Activated naive CD8-positive, alpha-beta T cell treated with anti-CD3 and anti-CD28 coated beads for 36 hours (primary cell): ENCODE results near the gene PLA2G15. TPM values are rescaled to one million over a fixed set of nuclear protein-coding genes. Genes with fewer than 3 reads are reported as not detected.

Source experiments
- DNase-seq: peaks from one replicate; pipeline ENCODE4 v3.0.0; 2021
- H3K27ac Mint-ChIP-seq: one replicate; pipeline ENCODE4 v1.8.0; 2022; ENCODE audit warnings: mild to moderate bottlenecking, moderate library complexity, mixed read lengths
- H3K27me3 Mint-ChIP-seq: one replicate; pipeline ENCODE4 v1.8.0; 2022; ENCODE audit warnings: mild to moderate bottlenecking, mixed read lengths
- H3K36me3 Mint-ChIP-seq: one replicate; pipeline ENCODE4 v1.8.0; 2021; ENCODE audit warnings: mild to moderate bottlenecking, mixed read lengths
- H3K4me1 Mint-ChIP-seq: one replicate; pipeline ENCODE4 v1.8.0; 2021; ENCODE audit warnings: mixed read lengths
- H3K4me3 Mint-ChIP-seq: one replicate; pipeline ENCODE4 v1.8.0; 2022; ENCODE audit warnings: mild to moderate bottlenecking, moderate library complexity, mixed read lengths
- H3K9me3 Mint-ChIP-seq: one replicate; pipeline ENCODE4 v1.8.0; 2022; ENCODE audit warnings: mixed read lengths
- total RNA-seq, 2 experiments: library from RNA; stranded (reverse); gene quantifications; one replicate each; pipeline ENCODE4 v1.2.3, GENCODE V29; 2021

PLA2G15 gene
- total RNA-seq, 2 experiments from 2014 or later: 7.9 to 8.0 TPM

GRCh38 chr16:68274441-68274840 lies 29.3 kb downstream of the PLA2G15 start:
- H3K27me3 Mint-ChIP-seq: no peaks in the 10 kb centered on the region
- H3K9me3 Mint-ChIP-seq: no peaks in the 10 kb centered on the region
- DNase-seq: no peak
- peaks cover 73% of the 10 kb centered on the region for H3K4me1 Mint-ChIP-seq
- no peak overlapping the region for H3K4me3 Mint-ChIP-seq
- peaks cover 57% of the 10 kb centered on the region for H3K36me3 Mint-ChIP-seq
- peak overlapping the region; percentile 93 for H3K27ac Mint-ChIP-seq

- Mint-ChIP-seq H3K4me3 (peak overlapping the region; percentile 41), H3K9me3 (no peaks in the 10 kb centered on the region), H3K36me3 (peaks cover 53% of the 10 kb centered on the region), H3K4me1 (peaks cover 67% of the 10 kb centered on the region), H3K27ac (peak overlapping the region; percentile 93), H3K27me3 (no peaks in the 10 kb centered on the region)
- no peak for DNase-seq
Measured at GRCh38 chr16:68275611-68276191, 30.5 kb downstream of the PLA2G15 start.

GRCh38 chr16:68276223-68276622 lies 31.1 kb downstream of the PLA2G15 start:
- peaks cover 53% of the 10 kb centered on the region for H3K36me3 Mint-ChIP-seq

GRCh38 chr16:68279726-68280558 lies 34.8 kb downstream of the PLA2G15 start:
- peaks cover 69% of the 10 kb centered on the region for H3K4me1 Mint-ChIP-seq
- peak overlapping the region; percentile 2 for H3K27ac Mint-ChIP-seq
- DNase-seq: no peak
- H3K9me3 Mint-ChIP-seq: no peaks in the 10 kb centered on the region
- H3K27me3 Mint-ChIP-seq: no peaks in the 10 kb centered on the region
- H3K4me3 Mint-ChIP-seq: no peak overlapping the region
- H3K36me3 Mint-ChIP-seq: peaks cover 56% of the 10 kb centered on the region

More at GRCh38 chr16:68276223-68276622, 31.1 kb downstream of the PLA2G15 start:
- no peak overlapping the region for H3K4me3 Mint-ChIP-seq
- peak overlapping the region; percentile 93 for H3K27ac Mint-ChIP-seq
- no peaks in the 10 kb centered on the region for H3K9me3 Mint-ChIP-seq
- no peaks in the 10 kb centered on the region for H3K27me3 Mint-ChIP-seq
- DNase-seq: no peak
- peaks cover 68% of the 10 kb centered on the region for H3K4me1 Mint-ChIP-seq

- DNase-seq: no peak
- Mint-ChIP-seq H3K36me3 (peaks cover 51% of the 10 kb centered on the region), H3K27me3 (no peaks in the 10 kb centered on the region), H3K4me3 (no peak overlapping the region), H3K27ac (peak overlapping the region; percentile 72), H3K9me3 (no peaks in the 10 kb centered on the region), H3K4me1 (peaks cover 69% of the 10 kb centered on the region)
Measured at GRCh38 chr16:68281368-68282063, 36.3 kb downstream of the PLA2G15 start.

- no peak overlapping the region for H3K4me3 Mint-ChIP-seq
- peaks cover 54% of the 10 kb centered on the region for H3K36me3 Mint-ChIP-seq
- H3K27ac Mint-ChIP-seq: peak overlapping the region; percentile 72
- no peaks in the 10 kb centered on the region for H3K27me3 Mint-ChIP-seq
- H3K9me3 Mint-ChIP-seq: peaks cover 1% of the 10 kb centered on the region
- peaks cover 74% of the 10 kb centered on the region for H3K4me1 Mint-ChIP-seq
- no peak for DNase-seq
Measured at GRCh38 chr16:68282064-68282452, 36.9 kb downstream of the PLA2G15 start.

- no peak for DNase-seq
- H3K36me3 Mint-ChIP-seq: peaks cover 65% of the 10 kb centered on the region
- H3K27ac Mint-ChIP-seq: peak overlapping the region; percentile 96
- peaks cover 85% of the 10 kb centered on the region for H3K4me1 Mint-ChIP-seq
- H3K27me3 Mint-ChIP-seq: no peaks in the 10 kb centered on the region
- H3K4me3 Mint-ChIP-seq: peak overlapping the region; percentile 49
- H3K9me3 Mint-ChIP-seq: peaks cover 1% of the 10 kb centered on the region
Measured at GRCh38 chr16:68283346-68283745, 38.2 kb downstream of the PLA2G15 start.

- Mint-ChIP-seq H3K4me3 (peak overlapping the region; percentile 49), H3K27me3 (no peaks in the 10 kb centered on the region), H3K4me1 (peaks cover 87% of the 10 kb centered on the region), H3K27ac (peak overlapping the region; percentile 96), H3K36me3 (peaks cover 65% of the 10 kb centered on the region), H3K9me3 (peaks cover 1% of the 10 kb centered on the region)
- no peak for DNase-seq
Measured at GRCh38 chr16:68283801-68284598, 38.8 kb downstream of the PLA2G15 start.

- H3K9me3 Mint-ChIP-seq: peaks cover 1% of the 10 kb centered on the region
- peaks cover 90% of the 10 kb centered on the region for H3K4me1 Mint-ChIP-seq
- DNase-seq: no peak
- peaks cover 60% of the 10 kb centered on the region for H3K36me3 Mint-ChIP-seq
- peak overlapping the region; percentile 96 for H3K27ac Mint-ChIP-seq
- H3K4me3 Mint-ChIP-seq: peak overlapping the region; percentile 49
- no peaks in the 10 kb centered on the region for H3K27me3 Mint-ChIP-seq
Measured at GRCh38 chr16:68284847-68285246, 39.7 kb downstream of the PLA2G15 start.

GRCh38 chr16:68285683-68286082 lies 40.5 kb downstream of the PLA2G15 start:
- Mint-ChIP-seq H3K4me3 (peak overlapping the region; percentile 4), H3K27me3 (no peaks in the 10 kb centered on the region), H3K27ac (peak overlapping the region; percentile 96), H3K9me3 (peaks cover 1% of the 10 kb centered on the region), H3K4me1 (peaks cover 95% of the 10 kb centered on the region), H3K36me3 (peaks cover 63% of the 10 kb centered on the region)
- DNase-seq: no peak

GRCh38 chr16:68286153-68287074 lies 41.2 kb downstream of the PLA2G15 start:
- Mint-ChIP-seq H3K36me3 (peaks cover 63% of the 10 kb centered on the region), H3K4me1 (peaks cover 95% of the 10 kb centered on the region)

GRCh38 chr16:68287276-68288251 lies 42.4 kb downstream of the PLA2G15 start:
- peak; percentile 36 for DNase-seq
- Mint-ChIP-seq H3K4me3 (peak overlapping the region; percentile 26), H3K27ac (peak overlapping the region; percentile 96), H3K36me3 (peaks cover 59% of the 10 kb centered on the region), H3K9me3 (peaks cover 1% of the 10 kb centered on the region), H3K4me1 (peaks cover 93% of the 10 kb centered on the region), H3K27me3 (no peaks in the 10 kb centered on the region)

More at GRCh38 chr16:68286153-68287074, 41.2 kb downstream of the PLA2G15 start:
- peaks cover 1% of the 10 kb centered on the region for H3K9me3 Mint-ChIP-seq
- DNase-seq: no peak
- H3K27me3 Mint-ChIP-seq: no peaks in the 10 kb centered on the region
- H3K4me3 Mint-ChIP-seq: peak overlapping the region; percentile 67
- peak overlapping the region; percentile 96 for H3K27ac Mint-ChIP-seq

- Mint-ChIP-seq H3K4me3 (no peak overlapping the region), H3K4me1 (peaks cover 91% of the 10 kb centered on the region), H3K27ac (peak overlapping the region; percentile 96), H3K27me3 (no peaks in the 10 kb centered on the region), H3K9me3 (peaks cover 1% of the 10 kb centered on the region), H3K36me3 (peaks cover 56% of the 10 kb centered on the region)
- DNase-seq: no peak
Measured at GRCh38 chr16:68288252-68288650, 43.1 kb downstream of the PLA2G15 start.
